ENCODE measurements around the gene HIC2.
"Not testable (repeated sequence)": the region's sequence is repeated elsewhere in the genome, so short reads cannot be mapped to it uniquely, and the experiment has no call there.

The HIC2 gene

DNA sequence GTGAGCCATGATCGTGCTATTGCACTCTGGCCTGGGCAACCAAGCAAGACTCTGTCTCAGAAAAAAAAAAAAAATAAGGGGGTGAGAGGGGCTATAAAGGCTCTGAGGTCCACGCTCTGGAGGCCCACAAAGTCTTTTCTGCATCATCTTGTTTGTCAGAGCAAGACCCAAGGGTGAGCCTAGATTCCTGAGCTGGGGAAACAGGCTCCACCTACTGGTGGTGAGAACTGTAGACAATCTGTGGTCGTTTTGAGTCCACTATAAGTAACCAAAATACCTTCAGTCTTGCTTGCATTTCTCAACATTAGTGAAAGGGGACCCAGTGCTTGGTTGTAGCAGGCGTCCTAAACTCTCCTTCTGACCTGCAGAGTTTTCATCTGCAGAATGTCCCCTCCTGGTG is 45.5 kb downstream of the HIC2 start:
- not testable (repeated sequence) for H3K4me3 ChIP-seq (ENCODE audit: low read length); H3K9ac ChIP-seq (ENCODE audit: low read length); H3K27ac ChIP-seq (ENCODE audit: low read length); H3K9me3 ChIP-seq (ENCODE audit: control insufficient read depth, low read depth, low read length); H3K36me3 ChIP-seq (ENCODE audit: control insufficient read depth, low read depth, low read length); H3K27me3 ChIP-seq (ENCODE audit: control insufficient read depth, insufficient read depth, low read length); H3K4me1 ChIP-seq (ENCODE audit: control insufficient read depth, low read depth, low read length)

DNA sequence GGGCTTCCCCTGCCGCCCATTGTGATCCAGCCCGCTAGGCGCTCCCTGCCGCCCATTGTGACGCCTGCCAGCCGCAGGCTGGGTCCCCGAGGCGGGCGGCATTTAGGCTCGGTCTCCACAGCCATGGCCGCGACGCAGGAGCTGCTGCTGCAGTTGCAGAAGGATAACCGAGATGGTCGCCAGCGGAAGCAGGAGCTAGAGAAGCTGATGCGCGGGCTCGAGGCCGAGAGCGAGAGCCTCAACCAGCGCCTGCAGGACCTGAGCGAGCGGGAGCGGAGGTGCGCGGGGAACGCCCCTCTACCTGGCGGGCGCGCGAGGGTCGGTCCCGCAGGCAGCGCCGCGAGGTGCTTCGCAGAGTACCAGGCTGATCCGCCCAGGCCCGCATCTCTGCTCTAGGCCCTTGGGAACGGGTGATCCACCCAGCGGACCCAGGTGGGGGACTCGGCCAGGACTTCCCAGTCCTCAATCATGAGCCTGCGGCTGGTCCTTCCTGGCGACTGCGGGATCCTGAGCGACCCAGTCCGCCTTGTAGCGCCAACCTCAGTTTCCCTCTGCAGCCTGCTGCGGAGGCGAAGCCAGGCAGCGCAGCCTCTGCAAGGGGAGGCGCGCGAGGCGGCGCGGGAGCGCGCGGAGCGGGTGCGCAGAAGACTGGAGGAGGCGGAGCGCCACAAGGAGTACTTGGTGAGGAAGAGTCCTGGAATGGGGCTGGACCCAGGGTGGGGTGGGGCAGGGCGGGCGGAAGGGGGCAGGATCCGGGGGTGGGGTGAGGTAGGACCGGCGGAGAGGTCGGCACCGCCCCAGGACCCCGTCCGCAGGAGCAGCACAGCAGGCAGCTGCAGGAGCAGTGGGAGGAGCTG is 50.4 kb downstream of the HIC2 start, which contains the start of gene TMEM191C:
TSS of gene TMEM191C (plus strand) at position 51 of the 857 bp plus-strand sequence. CDS start at position 124, 73 bp downstream.
- H3K4me1 ChIP-seq (ENCODE audit: control insufficient read depth, low read depth, low read length); H3K27me3 ChIP-seq (ENCODE audit: control insufficient read depth, insufficient read depth, low read length); H3K4me3 ChIP-seq (ENCODE audit: low read length); H3K36me3 ChIP-seq (ENCODE audit: control insufficient read depth, low read depth, low read length); H3K9ac ChIP-seq (ENCODE audit: low read length); H3K9me3 ChIP-seq (ENCODE audit: control insufficient read depth, low read depth, low read length); H3K27ac ChIP-seq (ENCODE audit: low read length): not testable (repeated sequence)

DNA sequence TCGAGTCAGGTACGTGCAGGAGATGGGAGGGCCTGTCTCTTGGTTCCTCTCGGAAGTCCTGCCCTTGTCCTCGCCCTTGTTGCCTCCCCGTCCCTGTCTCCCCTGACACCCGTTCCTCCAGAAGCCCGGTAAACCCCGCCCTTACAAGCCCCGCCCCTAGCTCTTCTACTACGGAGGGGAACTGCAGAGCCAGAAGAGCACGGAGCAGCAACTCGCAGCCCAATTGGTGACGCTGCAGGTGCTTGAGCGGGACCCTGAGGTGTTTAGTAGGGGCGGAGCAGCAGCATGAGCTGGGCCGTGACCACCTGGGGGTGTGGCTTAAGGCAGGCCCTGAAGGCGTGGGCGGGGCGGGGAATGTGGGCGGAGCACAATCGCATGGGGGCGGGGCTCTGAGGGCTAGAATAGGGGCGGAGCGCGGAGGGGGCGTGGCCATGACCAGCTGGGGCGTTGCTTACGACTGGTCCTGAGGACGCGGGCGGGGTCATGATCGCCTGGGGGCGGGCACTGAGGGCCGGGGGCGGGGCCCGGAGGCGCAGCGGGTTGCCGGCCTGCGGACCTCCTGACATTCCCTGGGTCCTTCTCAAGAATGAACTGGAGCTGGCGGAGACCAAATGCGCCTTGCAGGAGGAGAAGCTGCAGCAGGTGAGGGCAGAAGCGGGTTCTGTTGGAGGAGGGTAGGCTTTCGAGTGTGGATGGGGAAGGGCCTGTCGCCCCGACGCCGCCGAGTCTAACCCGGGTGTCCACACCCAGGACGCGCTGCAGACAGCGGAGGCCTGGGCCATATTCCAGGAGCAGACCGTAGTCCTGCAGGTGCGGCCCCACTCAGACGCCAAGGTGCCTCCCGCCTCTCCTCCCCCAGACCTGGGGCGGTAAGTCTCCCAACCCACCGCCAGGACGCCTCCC is 51.3 kb downstream of the HIC2 start:
- H3K27ac ChIP-seq (ENCODE audit: low read length); H3K9ac ChIP-seq (ENCODE audit: low read length); H3K27me3 ChIP-seq (ENCODE audit: control insufficient read depth, insufficient read depth, low read length); H3K36me3 ChIP-seq (ENCODE audit: control insufficient read depth, low read depth, low read length); H3K4me3 ChIP-seq (ENCODE audit: low read length); H3K9me3 ChIP-seq (ENCODE audit: control insufficient read depth, low read depth, low read length); H3K4me1 ChIP-seq (ENCODE audit: control insufficient read depth, low read depth, low read length): not testable (repeated sequence)

DNA sequence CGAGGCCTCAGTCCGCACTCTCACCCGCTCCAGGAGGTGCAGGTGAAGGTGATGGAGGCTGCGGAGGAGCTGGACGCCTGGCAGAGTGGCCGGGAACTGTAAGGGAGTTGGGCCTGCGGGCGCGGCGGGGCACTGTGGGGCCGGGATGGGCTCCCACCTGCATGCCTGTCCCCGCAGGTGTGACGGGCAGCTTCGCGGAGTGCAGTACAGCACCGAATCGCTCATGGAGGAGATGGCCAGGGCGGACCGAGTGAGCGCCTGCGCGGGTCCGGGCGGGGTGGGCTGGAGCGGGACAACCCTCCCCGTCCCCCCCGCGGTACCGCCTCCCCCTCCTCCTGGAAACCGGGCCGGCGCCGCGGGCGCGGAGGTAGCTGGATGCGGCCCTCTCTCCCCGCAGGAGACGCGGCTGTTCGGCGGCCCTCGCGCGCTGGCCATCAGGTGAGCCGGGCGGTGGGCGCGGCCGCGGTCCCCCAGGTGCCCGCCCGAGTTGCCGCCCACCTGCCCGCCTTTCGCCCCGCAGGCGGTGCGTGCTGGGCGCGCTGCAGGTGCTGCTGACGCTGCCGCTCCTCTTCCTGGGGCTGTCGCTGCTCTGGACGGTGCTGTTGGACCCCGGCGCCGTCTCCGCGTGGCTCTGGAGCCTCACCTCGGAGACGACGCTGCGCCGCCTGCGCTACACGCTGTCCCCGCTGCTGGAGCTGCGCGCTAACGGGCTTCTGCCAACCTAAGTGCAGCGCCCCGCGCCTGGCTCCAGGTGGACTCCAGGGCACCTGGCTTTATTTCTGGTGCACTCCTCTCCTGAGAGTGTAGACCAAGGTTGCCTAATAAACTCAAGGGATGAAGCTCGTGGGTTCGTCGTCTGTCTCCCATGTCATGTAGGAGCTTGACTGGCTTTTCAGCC is 52.2 kb downstream of the HIC2 start:
- H3K9ac ChIP-seq (ENCODE audit: low read length); H3K4me1 ChIP-seq (ENCODE audit: control insufficient read depth, low read depth, low read length); H3K9me3 ChIP-seq (ENCODE audit: control insufficient read depth, low read depth, low read length); H3K36me3 ChIP-seq (ENCODE audit: control insufficient read depth, low read depth, low read length); H3K27me3 ChIP-seq (ENCODE audit: control insufficient read depth, insufficient read depth, low read length); H3K27ac ChIP-seq (ENCODE audit: low read length); H3K4me3 ChIP-seq (ENCODE audit: low read length): not testable (repeated sequence)

DNA sequence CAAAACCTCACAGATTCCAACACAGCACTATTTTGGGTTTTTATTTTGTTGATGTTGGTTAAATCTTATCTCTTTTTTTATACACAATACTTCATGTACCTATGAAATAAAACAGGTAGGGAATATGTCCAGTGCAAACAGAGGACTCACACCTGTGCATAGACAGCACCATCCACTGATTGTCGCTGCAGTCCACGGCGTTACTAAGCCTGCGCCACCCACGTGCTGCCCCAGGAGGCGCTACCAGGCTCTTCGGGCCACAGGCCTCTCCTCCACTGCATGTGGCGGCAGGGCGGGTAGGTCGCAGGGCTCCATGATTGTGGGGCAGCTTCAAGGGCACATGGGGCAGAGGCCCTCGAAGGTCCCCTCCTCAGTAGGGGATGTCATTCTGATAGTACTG is 55.8 kb downstream of the HIC2 start:
- H3K27me3 ChIP-seq (ENCODE audit: control insufficient read depth, insufficient read depth, low read length); H3K36me3 ChIP-seq (ENCODE audit: control insufficient read depth, low read depth, low read length); H3K27ac ChIP-seq (ENCODE audit: low read length); H3K9me3 ChIP-seq (ENCODE audit: control insufficient read depth, low read depth, low read length); H3K4me1 ChIP-seq (ENCODE audit: control insufficient read depth, low read depth, low read length); H3K4me3 ChIP-seq (ENCODE audit: low read length); H3K9ac ChIP-seq (ENCODE audit: low read length): not testable (repeated sequence)

DNA sequence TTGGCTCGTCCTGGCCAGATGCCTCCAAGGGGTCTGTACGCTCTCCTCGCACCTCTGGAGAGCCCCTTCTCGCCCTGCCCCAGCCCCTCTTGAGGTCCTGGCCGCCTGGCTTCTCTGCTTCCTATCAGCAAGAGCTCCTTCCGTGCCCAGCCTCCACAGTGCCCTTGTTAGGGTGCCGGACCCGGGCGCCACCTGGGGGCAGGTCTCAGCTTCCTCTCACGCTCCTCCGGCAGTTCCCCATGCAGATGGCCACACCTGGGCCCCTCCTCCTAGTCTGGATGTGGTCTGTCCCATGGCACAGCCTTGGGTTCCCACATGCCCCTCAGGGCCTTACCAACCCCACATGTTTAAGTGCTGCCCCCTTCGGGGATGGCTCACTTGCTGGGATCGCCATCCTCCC is 56.5 kb downstream of the HIC2 start:
- not testable (repeated sequence) for H3K9ac ChIP-seq (ENCODE audit: low read length); H3K27ac ChIP-seq (ENCODE audit: low read length); H3K27me3 ChIP-seq (ENCODE audit: control insufficient read depth, insufficient read depth, low read length); H3K36me3 ChIP-seq (ENCODE audit: control insufficient read depth, low read depth, low read length); H3K4me1 ChIP-seq (ENCODE audit: control insufficient read depth, low read depth, low read length); H3K9me3 ChIP-seq (ENCODE audit: control insufficient read depth, low read depth, low read length); H3K4me3 ChIP-seq (ENCODE audit: low read length)

DNA sequence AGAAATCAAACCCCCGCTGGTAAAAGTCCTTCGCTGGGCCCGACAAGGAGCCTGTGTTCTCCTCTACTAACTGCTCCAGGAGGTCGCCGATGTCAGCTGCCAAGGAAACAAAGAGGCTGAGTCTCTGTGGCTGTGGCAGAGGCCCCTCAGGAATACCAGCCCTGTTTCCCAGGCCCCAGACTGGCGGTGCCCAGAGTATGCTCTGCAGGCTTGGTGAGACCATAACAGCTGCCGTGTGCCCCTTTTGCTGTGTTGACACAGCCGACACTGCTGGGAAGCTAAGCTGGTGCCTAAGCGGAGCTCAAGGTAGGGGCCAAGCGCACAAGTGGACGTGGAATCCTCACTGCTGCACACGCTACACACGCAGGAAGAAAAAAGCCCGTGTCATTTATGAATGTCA is 66.9 kb downstream of the HIC2 start:
- not testable (repeated sequence) for H3K27me3 ChIP-seq (ENCODE audit: control insufficient read depth, insufficient read depth, low read length); H3K4me3 ChIP-seq (ENCODE audit: low read length); H3K36me3 ChIP-seq (ENCODE audit: control insufficient read depth, low read depth, low read length); H3K9me3 ChIP-seq (ENCODE audit: control insufficient read depth, low read depth, low read length); H3K9ac ChIP-seq (ENCODE audit: low read length); H3K4me1 ChIP-seq (ENCODE audit: control insufficient read depth, low read depth, low read length); H3K27ac ChIP-seq (ENCODE audit: low read length)

DNA sequence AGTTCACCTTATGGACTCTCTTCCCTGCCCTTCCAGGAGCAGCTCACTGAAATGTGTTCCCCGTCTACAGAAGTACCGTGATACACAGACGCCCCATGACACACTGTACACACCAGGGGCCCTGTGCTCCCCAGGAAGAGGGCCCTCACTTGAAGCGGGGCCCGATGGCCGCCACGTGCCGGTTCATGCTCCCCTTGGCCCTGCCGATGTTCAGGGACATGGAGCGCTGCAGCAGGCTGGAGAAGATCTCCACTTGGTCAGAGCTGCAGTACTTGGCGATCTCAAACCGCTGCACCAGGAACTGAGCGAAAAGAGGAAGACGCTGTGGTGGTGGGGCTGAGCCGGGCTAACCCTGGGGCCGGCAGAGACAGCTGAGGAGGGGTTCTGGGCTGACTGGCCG is 70.6 kb downstream of the HIC2 start:
- H3K27ac ChIP-seq (ENCODE audit: low read length); H3K4me3 ChIP-seq (ENCODE audit: low read length); H3K36me3 ChIP-seq (ENCODE audit: control insufficient read depth, low read depth, low read length); H3K27me3 ChIP-seq (ENCODE audit: control insufficient read depth, insufficient read depth, low read length); H3K9ac ChIP-seq (ENCODE audit: low read length); H3K9me3 ChIP-seq (ENCODE audit: control insufficient read depth, low read depth, low read length); H3K4me1 ChIP-seq (ENCODE audit: control insufficient read depth, low read depth, low read length): not testable (repeated sequence)

DNA sequence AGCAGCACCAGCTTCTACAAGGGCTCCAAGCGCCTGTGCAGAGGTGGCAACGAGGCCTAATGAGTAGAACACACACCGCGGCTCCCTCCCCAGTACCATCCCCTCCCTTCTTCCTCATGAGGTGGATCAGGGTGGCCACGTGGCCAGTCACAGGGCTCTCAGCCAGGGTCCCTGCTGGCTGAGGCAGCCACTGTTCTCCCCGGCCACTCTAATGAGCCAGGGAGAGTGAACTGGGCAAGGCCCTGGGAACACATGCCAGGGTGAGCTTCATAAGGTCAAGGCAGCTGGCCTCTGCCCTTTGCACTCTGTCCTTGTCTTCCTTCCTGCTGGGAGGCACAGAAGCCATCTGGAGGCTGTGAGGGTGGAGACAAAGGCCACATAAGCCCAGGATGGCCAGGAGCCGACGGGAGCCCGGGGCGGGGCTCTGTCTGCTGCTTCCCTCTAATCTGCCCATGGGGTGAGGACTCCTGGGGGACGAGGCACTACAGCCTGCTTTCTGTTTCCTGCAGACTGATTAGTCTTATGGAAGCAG is 72.0 kb downstream of the HIC2 start:
- H3K27me3 ChIP-seq (ENCODE audit: control insufficient read depth, insufficient read depth, low read length); H3K9ac ChIP-seq (ENCODE audit: low read length); H3K4me3 ChIP-seq (ENCODE audit: low read length); H3K36me3 ChIP-seq (ENCODE audit: control insufficient read depth, low read depth, low read length); H3K9me3 ChIP-seq (ENCODE audit: control insufficient read depth, low read depth, low read length); H3K27ac ChIP-seq (ENCODE audit: low read length); H3K4me1 ChIP-seq (ENCODE audit: control insufficient read depth, low read depth, low read length): not testable (repeated sequence)

DNA sequence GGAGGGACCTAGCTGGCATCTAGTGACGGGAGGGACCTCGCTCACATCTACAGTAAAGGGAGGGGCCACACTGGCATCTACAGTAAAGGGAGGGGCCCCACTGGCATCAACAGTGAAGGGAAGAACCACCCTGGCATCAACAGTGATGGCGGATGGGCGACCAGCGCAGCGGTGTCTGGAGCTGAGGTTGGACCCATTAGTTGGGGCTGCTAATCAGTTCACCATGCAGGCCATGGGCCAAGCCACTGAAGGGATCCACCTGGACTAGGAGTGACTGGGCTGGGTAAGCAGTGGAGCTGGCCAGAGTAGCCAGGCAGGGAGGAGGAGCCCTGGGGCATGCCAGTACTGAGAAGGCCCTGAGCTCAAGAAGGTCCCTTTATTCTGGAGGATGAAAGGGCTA is 73.4 kb downstream of the HIC2 start:
- not testable (repeated sequence) for H3K27me3 ChIP-seq (ENCODE audit: control insufficient read depth, insufficient read depth, low read length); H3K9me3 ChIP-seq (ENCODE audit: control insufficient read depth, low read depth, low read length); H3K9ac ChIP-seq (ENCODE audit: low read length); H3K27ac ChIP-seq (ENCODE audit: low read length); H3K4me3 ChIP-seq (ENCODE audit: low read length); H3K36me3 ChIP-seq (ENCODE audit: control insufficient read depth, low read depth, low read length); H3K4me1 ChIP-seq (ENCODE audit: control insufficient read depth, low read depth, low read length)

DNA sequence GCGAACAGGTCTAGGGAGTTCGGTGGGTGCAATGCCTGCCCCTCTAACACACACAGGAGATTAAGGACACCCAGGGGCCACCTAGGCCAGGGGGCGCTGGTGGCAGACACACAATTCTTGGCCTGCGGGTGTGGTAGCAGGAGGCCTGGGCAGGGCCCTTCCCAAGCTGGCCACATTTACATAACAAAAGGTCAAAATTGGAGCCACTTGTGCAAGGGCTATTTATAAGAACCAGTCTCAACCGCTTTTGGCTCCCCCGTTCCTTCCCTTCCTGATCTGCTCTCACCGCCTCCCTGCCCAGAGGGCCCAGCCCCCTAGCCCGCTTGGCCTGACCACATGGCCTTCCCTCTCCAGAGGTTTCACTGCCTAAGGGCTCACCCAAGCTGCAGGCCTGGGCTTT is 75.1 kb downstream of the HIC2 start:
- H3K27me3 ChIP-seq (ENCODE audit: control insufficient read depth, insufficient read depth, low read length); H3K4me1 ChIP-seq (ENCODE audit: control insufficient read depth, low read depth, low read length): not testable (repeated sequence)

More for the DNA sequence above, 75.1 kb downstream of the HIC2 start:
- H3K4me3 ChIP-seq (ENCODE audit: low read length); H3K9me3 ChIP-seq (ENCODE audit: control insufficient read depth, low read depth, low read length); H3K27ac ChIP-seq (ENCODE audit: low read length); H3K9ac ChIP-seq (ENCODE audit: low read length); H3K36me3 ChIP-seq (ENCODE audit: control insufficient read depth, low read depth, low read length): not testable (repeated sequence)

Measured in iPS-18a (cell line).